GM12865 (cell line): ENCODE results near the gene CACNB2.

ENCODE experiments used
- DNase-seq: peaks from one replicate; pipeline ENCODE4 v3.0.0; 2010; ENCODE audit warnings: low read depth
- H3K4me3 ChIP-seq: 2 replicates; pipeline ENCODE4 v1.5.1; 2011; ENCODE audit warnings: mild to moderate bottlenecking, low read depth, low read length, control low read depth
- TF ChIP-seq, protein P1 (sequence below): IDR thresholded peaks from 2 replicates; pipeline ENCODE4 v1.5.1; 2011; ENCODE audit warnings: low read length, control low read depth, low read depth, inconsistent platforms; ENCODE audit not compliant: insufficient read depth; ENCODE audit errors: missing control alignments

The CACNB2 gene

DNA sequence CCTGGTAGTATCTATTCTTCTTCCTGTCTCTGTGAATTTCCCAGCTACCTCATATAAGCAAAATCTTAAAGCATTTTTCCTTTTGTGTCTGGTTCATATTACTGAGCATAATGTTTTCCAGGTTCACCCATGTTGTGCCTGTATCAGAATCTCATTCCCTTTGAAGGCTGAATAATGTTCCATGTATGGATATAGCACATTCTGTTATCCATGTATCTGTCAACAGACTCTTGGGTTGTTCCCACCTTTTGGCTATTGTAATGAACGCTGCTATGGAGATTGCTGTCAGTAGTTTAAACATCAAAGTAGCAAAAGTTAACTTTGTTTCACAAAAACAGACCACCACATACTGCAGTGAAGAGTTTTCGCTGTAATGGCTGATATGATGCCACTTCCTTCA, 411.2 kb downstream of the CACNB2 start:
- TF ChIP-seq, protein P1, sequence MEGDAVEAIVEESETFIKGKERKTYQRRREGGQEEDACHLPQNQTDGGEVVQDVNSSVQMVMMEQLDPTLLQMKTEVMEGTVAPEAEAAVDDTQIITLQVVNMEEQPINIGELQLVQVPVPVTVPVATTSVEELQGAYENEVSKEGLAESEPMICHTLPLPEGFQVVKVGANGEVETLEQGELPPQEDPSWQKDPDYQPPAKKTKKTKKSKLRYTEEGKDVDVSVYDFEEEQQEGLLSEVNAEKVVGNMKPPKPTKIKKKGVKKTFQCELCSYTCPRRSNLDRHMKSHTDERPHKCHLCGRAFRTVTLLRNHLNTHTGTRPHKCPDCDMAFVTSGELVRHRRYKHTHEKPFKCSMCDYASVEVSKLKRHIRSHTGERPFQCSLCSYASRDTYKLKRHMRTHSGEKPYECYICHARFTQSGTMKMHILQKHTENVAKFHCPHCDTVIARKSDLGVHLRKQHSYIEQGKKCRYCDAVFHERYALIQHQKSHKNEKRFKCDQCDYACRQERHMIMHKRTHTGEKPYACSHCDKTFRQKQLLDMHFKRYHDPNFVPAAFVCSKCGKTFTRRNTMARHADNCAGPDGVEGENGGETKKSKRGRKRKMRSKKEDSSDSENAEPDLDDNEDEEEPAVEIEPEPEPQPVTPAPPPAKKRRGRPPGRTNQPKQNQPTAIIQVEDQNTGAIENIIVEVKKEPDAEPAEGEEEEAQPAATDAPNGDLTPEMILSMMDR = no peak
- no peak for DNase-seq
- no peak overlapping the region for H3K4me3 ChIP-seq

DNA sequence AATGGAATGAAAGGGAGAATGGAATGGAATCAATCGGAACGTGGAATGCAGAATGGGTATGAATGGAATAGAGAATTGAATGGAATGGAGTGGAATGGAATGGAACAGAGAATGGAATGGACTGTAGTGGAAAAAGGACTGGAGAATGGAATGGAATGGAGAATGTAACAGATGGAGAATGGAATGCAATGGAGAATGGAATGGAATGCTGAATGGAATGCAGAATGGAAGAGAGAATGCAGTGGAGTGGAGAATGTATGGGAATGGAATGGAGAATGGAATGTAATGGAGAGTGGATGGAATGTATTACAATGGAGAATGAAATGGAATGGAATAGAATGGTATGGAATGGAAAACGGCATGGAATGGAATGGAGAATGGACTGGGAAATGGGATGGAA, 414.3 kb downstream of the CACNB2 start:
- no peak for DNase-seq
- TF ChIP-seq, protein P1 = no peak
- no peak overlapping the region for H3K4me3 ChIP-seq

DNA sequence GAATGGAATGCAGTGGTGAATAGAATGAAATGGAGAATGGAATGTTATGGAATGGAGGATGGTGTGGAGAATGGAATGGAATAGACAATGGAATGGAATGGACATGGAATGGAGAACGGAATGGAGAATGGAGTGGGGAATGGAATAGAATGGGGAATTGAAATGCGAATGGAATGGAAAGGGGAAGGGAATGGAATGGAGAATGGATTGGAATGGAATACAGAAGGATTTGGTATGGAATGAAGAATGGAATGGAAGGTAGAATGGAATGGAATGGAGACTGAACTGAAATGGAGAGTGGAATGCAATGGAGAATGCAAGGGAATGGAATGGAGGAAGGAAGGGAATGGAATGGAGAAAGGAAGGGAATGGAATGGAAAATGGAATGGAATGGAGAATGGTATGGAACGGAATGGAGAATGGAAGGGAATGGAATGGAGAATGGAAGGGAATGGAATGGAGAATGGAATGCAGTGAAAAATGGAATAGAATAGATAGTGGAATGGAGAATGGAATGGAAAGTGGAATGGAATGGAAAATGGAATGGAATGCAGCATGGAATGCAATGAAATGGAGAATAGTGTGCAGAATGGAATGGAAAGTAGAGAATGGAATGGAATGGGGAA, 416.4 kb downstream of the CACNB2 start:
- no peak overlapping the region for H3K4me3 ChIP-seq
- DNase-seq = no peak
- TF ChIP-seq, protein P1 = no peak

DNA sequence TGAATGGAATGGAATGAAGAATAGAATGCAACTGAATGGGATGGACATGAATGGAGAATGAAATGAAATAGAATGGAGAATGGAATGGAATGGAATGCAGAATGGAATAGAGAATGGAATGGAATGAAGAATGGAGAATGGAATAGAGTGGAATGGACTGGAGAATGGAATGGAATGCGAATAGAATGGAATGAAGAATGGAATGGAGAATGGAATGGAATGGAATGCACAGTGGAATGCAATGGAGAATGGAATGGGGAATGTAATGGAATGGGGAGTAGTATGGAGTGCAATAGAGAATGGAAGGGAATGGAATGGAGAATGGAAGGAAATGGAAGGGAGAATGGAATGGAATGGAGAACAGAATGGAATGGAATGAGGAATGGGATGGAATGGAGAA, 417.7 kb downstream of the CACNB2 start:
- TF ChIP-seq, protein P1 = no peak
- no peak overlapping the region for H3K4me3 ChIP-seq
- DNase-seq = no peak

DNA sequence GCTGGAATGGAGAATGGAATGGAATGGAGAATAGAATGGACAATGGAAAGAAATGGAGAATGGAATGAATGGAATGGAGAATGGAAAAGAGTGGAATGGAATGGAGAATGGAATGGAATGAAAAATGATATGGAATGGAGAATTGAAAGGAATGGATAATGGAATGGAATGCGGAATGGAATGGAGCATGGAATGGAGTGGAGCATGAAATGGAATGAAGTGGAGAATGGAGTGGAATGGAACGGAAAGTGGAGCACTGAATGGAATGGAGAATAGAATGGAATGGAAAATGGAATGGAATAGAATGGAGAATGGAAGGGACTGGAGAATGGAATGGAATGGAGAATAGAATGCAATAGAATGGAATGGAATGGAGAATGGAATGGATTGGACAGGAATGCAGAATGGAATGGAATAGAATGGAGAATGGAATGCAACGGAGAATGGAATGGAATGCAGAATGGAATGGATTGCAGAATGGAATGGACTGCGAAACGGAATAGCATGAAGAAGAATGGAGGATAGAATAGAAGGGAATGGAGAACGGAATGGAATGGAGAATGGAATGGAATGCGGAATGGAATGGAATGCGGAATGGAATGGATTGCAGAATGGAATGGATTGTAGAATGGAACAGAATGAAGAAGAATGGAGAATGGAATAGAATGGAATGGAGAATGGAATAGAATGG, 421.8 kb downstream of the CACNB2 start:
- no peak overlapping the region for H3K4me3 ChIP-seq
- DNase-seq = no peak
- TF ChIP-seq, protein P1 = no peak

DNA sequence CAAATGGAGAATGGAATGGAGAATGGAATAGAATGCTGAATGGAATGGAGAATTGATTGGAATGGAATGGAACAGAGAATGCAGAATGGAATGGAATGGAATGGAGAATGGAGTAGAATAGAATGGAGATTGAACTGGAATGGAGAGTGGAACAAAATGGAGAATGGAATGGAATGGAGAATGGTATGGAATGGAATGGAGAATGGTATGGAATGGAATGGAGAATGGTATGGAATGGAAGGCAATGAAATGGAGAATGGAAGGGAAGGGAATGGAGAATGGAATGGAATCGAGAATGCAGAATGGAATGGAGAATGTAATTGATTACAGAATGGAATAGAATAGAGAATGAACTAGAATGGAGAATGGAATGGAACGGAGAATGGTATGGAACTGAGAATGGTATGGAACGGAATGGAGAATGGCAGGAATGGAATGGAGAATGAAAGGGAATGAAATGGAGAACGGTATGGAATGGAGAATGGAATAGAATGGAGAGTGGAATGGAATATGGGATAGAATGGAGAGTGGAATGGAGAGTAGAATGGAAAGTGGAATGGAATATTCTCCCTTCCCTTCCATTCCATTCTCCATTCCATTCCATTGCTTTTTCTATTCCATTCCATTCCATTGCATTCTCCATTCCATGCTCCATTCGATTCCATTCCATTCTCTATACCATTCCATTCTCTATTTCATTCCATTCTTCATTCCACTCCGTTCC, 422.9 kb downstream of the CACNB2 start:
- no peak for DNase-seq
- TF ChIP-seq, protein P1 = no peak
- H3K4me3 ChIP-seq = no peak overlapping the region

DNA sequence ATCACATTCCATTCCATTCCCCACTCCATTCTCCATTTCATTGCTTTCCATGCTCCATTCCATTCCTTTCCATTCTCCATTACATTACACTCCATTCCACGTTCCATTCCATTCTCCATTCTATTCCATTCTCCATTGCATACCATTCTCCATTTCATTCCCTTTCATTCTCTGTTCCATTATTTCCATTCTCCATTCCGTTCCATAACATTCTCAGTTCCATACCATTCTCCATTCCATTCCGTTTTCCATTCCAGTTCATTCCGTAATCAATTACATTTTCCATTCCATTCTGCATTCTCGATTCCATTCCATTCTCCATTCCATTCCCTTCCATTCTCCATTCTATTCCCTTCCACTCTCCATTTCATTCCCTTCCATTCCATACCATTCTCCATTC, 424.8 kb downstream of the CACNB2 start:
- no peak overlapping the region for H3K4me3 ChIP-seq
- DNase-seq = no peak
- TF ChIP-seq, protein P1 = no peak
